ENCODE data around the gene LPP. TPM values are rescaled to one million over a fixed set of nuclear protein-coding genes. Genes with fewer than 3 reads are reported as not detected.

Gene LPP
- total and polyA plus RNA-seq, 8 donors, result 8.0 to 885 (median 305) TPM

DNA sequence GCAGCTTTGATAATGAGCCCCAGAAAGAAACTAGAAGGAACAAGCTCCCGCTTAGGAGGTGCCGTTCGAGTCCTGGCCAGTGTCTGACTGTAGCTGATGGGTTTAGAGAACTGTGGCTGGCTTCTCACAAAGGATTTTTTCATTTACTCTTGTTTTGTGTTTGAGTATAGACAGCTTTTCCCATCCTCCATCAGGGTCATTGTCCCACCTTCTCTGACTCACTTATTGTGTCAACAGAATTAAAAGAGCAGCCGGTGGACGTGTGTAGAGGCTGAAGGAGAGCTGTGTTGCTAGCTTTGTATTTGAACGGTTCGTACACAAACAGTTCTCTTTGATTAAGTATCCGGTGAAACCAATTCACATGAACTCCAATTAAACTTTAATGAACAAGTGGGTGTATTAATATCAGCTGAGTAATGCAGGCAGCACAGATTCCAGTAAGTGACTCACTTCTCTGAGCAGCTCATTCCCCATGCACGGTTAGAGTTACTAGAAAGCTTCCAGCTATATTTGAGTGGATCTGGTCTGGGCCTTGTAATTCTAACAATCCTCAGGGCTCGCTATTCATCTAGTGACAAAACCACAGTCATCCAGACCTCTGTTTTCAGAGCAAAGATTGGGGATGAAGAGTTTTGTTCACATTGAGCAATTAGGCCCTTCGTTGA lies 141.0 kb downstream of the LPP start:
- DNase-seq, result peak; percentile 34 to 83
- intact Hi-C loops (cut with DNase I; ENCODE audit: low total_unique reads), result no loop called here
- H3K27me3 ChIP-seq, result no peaks in the 10 kb centered on the region
- TF ChIP-seq, protein P1, sequence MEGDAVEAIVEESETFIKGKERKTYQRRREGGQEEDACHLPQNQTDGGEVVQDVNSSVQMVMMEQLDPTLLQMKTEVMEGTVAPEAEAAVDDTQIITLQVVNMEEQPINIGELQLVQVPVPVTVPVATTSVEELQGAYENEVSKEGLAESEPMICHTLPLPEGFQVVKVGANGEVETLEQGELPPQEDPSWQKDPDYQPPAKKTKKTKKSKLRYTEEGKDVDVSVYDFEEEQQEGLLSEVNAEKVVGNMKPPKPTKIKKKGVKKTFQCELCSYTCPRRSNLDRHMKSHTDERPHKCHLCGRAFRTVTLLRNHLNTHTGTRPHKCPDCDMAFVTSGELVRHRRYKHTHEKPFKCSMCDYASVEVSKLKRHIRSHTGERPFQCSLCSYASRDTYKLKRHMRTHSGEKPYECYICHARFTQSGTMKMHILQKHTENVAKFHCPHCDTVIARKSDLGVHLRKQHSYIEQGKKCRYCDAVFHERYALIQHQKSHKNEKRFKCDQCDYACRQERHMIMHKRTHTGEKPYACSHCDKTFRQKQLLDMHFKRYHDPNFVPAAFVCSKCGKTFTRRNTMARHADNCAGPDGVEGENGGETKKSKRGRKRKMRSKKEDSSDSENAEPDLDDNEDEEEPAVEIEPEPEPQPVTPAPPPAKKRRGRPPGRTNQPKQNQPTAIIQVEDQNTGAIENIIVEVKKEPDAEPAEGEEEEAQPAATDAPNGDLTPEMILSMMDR (IDR thresholded peaks at IDR 0.05), result no peak
- TF ChIP-seq POLR2A (IDR thresholded peaks at IDR 0.05), result no peak
- peak; percentile 17 for TF ChIP-seq EP300 (IDR thresholded peaks at IDR 0.05)
- peak in 2 of 3 donors; percentile 68 to 90 for TF ChIP-seq POLR2AphosphoS5 (IDR thresholded peaks at IDR 0.05)
- peak overlapping the region; percentile 70 to 94 (median 88) for H3K27ac ChIP-seq
- peaks cover 42 to 98% (median 73%) of the 10 kb centered on the region in 4 donors for H3K4me1 ChIP-seq
- 21 to 42% (median 24%) methylated on average over 11 of the region's 11 CpGs for WGBS, 5 donors
- peaks cover 0 to 4% (median 4%) of the 10 kb centered on the region in 4 donors for H3K36me3 ChIP-seq
- H3K4me3 ChIP-seq, result no peak overlapping the region
- no peaks in the 10 kb centered on the region for H3K9me3 ChIP-seq

DNA sequence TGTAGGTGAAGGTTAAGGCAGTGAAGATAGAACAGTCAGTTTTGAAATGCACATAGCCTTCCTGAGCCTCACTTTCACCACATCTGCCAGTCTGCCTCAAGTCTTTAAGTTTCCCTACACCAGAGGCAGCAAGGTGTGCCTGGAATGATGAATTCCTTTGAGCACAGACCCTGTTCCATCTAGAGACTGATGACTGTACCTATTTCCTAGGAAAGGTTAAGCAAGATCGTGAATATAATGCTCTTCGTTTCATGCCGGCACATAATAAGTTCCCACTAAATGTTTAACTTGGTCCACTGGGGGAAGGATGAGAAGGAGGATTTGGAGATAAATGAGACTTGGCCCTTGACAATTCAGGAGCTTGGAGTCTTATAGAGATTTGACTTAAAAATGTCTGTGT lies 141.9 kb downstream of the LPP start:
- 93 to 98% (median 97%) methylated on average over 3 of the region's 3 CpGs for WGBS, 5 donors
- H3K4me1 ChIP-seq, result peaks cover 42 to 92% (median 67%) of the 10 kb centered on the region in 4 donors

DNA sequence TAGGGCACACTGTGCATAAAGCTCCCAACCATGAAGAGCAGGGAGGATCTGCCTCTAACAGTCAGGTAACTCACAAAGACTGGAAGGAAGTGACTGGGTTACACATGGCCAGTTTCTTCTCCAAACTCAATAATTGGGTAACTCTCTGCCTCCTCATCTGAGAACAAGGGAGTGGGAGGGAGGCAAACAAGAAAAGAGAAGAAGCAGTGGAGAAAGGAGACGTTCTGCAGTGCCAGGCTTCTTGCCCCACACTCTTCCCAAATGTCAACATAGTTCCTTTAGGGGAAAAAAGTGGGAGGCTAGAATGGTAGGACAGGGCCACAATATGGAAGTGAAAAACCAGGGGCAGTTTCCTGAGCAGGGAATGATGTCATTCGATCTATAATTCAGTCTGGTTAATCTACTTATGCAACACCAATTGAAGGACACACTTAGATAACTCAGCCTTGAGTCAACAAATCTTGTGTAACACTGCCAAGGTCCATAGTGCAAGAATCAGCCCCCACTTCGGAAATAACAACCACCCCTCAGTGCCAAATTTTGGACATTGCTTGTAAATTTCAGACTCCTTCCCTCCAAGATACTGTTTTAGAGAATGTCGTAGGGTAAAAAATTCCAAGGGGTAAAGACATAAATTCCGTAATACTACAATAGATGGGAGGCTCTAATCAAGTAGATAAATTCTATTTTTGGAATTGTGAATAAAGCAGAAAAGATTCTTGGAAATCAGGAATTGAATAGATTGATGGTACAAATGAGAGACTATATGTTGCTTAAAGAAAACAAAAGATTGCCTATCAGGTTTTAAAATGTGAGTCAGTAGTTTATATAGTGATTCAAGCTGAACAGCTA lies 143.0 kb downstream of the LPP start:
- intact Hi-C loops (cut with DNase I; ENCODE audit: low total_unique reads), result no loop called here
- DNase-seq, result peak in 1 of 2 donors; percentile 77
- Histone ChIP-seq H3K4me1 (peaks cover 42 to 93% (median 65%) of the 10 kb centered on the region in 4 donors), H3K36me3 (no peaks in the 10 kb centered on the region), H3K9me3 (no peaks in the 10 kb centered on the region), H3K27ac (peak overlapping the region; percentile 17 to 94 (median 88)), H3K4me3 (no peak overlapping the region), H3K27me3 (no peaks in the 10 kb centered on the region)
- 30 to 44% (median 37%) methylated on average over 5 of the region's 5 CpGs for WGBS, 5 donors
- TF ChIP-seq POLR2AphosphoS5 (IDR thresholded peaks at IDR 0.05) (peak in 2 of 3 donors; percentile 64 to 86), POLR2A (IDR thresholded peaks at IDR 0.05) (no peak)
- TF ChIP-seq, protein P1 (IDR thresholded peaks at IDR 0.05), result no peak

More for the DNA sequence above, 141.9 kb downstream of the LPP start:
- TF ChIP-seq, protein P1 (IDR thresholded peaks at IDR 0.05), result no peak
- TF ChIP-seq POLR2A (IDR thresholded peaks at IDR 0.05) (no peak), POLR2AphosphoS5 (IDR thresholded peaks at IDR 0.05) (no peak), EP300 (IDR thresholded peaks at IDR 0.05) (no peak)
- H3K9me3 ChIP-seq, result no peaks in the 10 kb centered on the region
- intact Hi-C loops (cut with DNase I; ENCODE audit: low total_unique reads), result no loop called here
- H3K27ac ChIP-seq, result peak overlapping the region; percentile 70 to 94 (median 88)
- no peaks in the 10 kb centered on the region for H3K27me3 ChIP-seq
- H3K36me3 ChIP-seq, result no peaks in the 10 kb centered on the region
- DNase-seq, result no peak
- no peak overlapping the region for H3K4me3 ChIP-seq

DNA sequence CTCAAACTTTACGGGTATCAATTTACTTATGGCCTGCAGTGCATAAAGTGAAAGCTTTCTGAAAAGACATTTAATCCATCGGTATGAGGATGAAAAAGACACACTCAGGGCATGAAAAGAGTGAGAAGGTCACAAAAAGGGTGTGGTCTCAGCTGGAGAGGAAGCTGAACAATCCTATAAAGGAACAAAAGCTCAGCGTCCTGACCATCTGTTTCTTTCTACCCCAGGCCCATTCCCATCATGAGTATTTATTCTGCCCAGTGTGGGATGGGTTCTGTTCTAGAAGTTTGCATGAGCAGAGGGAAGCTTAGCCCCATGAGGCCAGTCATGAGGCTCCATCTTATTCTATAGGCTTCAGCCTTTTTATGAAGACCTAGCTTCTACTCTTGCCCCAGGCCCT lies 144.6 kb downstream of the LPP start:
- 58 to 80% (median 73%) methylated on average over 3 of the region's 3 CpGs for WGBS, 5 donors
- H3K9me3 ChIP-seq, result no peaks in the 10 kb centered on the region
- no peaks in the 10 kb centered on the region for H3K36me3 ChIP-seq
- no peak for TF ChIP-seq EP300 (IDR thresholded peaks at IDR 0.05)
- TF ChIP-seq, protein P1 (IDR thresholded peaks at IDR 0.05), result no peak
- TF ChIP-seq POLR2A (IDR thresholded peaks at IDR 0.05), result no peak
- TF ChIP-seq POLR2AphosphoS5 (IDR thresholded peaks at IDR 0.05), result no peak
- no peak for DNase-seq
- H3K27ac ChIP-seq, result peak overlapping the region in 4 of 5 donors; percentile 33 to 94 (median 69)
- no peak overlapping the region for H3K4me3 ChIP-seq
- peaks cover 51 to 95% (median 71%) of the 10 kb centered on the region in 4 donors for H3K4me1 ChIP-seq
- intact Hi-C loops (cut with DNase I; ENCODE audit: low total_unique reads), result no loop called here
- H3K27me3 ChIP-seq, result no peaks in the 10 kb centered on the region

Measured in stomach (tissue), 9 donors.